Natural killer cell (primary cell): ENCODE results near the gene PDCD10. TPM values are rescaled to one million over a fixed set of nuclear protein-coding genes. Genes with fewer than 3 reads are reported as not detected.

Experiments
- ATAC-seq, 3 donors: fragments of 150-1000 bp in 2 of 3; fragments of 200-7000 bp in 1 of 3; cut with Tn5 transposase; 1 replicate in 1 of 3; 2 replicates in 2 of 3; pipeline ENCODE4 v1.10.0; 2021; ENCODE audit warnings: mild to moderate bottlenecking in 2 of 3, moderate library complexity in 2 of 3
- DNase-seq, 2 donors: peaks; one replicate each; pipeline versions ENCODE4 v3.0.0 to v3.0.0-alpha.2; 2013 to 2021; ENCODE audit warnings: mixed read lengths in 1 of 2
- H3K27ac ChIP-seq: one replicate; pipeline ENCODE4 v1.5.1; 2013; ENCODE audit warnings: mild to moderate bottlenecking, low read length
- H3K27me3 ChIP-seq: one replicate; pipeline ENCODE4 v1.6.1; 2013; ENCODE audit warnings: low read length; ENCODE audit not compliant: control insufficient read depth, insufficient read depth
- H3K36me3 ChIP-seq: one replicate; pipeline ENCODE4 v1.6.1; 2013; ENCODE audit warnings: low read length; ENCODE audit not compliant: control insufficient read depth, insufficient read depth
- H3K4me1 ChIP-seq: one replicate; pipeline ENCODE4 v1.6.1; 2013; ENCODE audit warnings: low read length; ENCODE audit not compliant: control insufficient read depth, insufficient read depth
- H3K4me3 ChIP-seq: one replicate; pipeline ENCODE4 v1.5.1; 2013; ENCODE audit warnings: low read length
- H3K9me3 ChIP-seq: one replicate; pipeline ENCODE4 v1.6.1; 2013; ENCODE audit warnings: low read length; ENCODE audit not compliant: control insufficient read depth, insufficient read depth
- H3K27ac Mint-ChIP-seq, 2 donors: one replicate each; pipeline ENCODE4 v1.8.0; 2022; ENCODE audit warnings: mild to moderate bottlenecking in 2 of 2, mixed read lengths in 2 of 2, moderate library complexity in 1 of 2
- H3K27me3 Mint-ChIP-seq, 2 donors: one replicate each; pipeline ENCODE4 v1.8.0; 2022; ENCODE audit warnings: low read depth in 2 of 2, mixed read lengths in 2 of 2
- H3K36me3 Mint-ChIP-seq: one replicate; pipeline ENCODE4 v1.8.0; 2022; ENCODE audit warnings: mixed read lengths
- H3K4me1 Mint-ChIP-seq, 2 donors: one replicate each; pipeline ENCODE4 v1.8.0; 2022; ENCODE audit warnings: mixed read lengths in 2 of 2
- H3K4me3 Mint-ChIP-seq: one replicate; pipeline ENCODE4 v1.8.0; 2022; ENCODE audit warnings: mild to moderate bottlenecking, moderate library complexity, mixed read lengths
- H3K9me3 Mint-ChIP-seq, 2 donors: one replicate each; pipeline ENCODE4 v1.8.0; 2022; ENCODE audit warnings: mixed read lengths in 2 of 2
- CTCF ChIP-seq: fragments of 200-600 bp; IDR thresholded peaks from one replicate; pipeline ENCODE4 v1.8.0; 2022; ENCODE audit warnings: antibody characterized with exemption
- WGBS: methylation state at CpG from one replicate; pipeline ENCODE4 v1.1.7; 2013; ENCODE audit warnings: missing lambda C conversion rate; ENCODE audit not compliant: insufficient coverage; 5-methylcytosine and 5-hydroxymethylcytosine counted together
- intact Hi-C: fragments of 100-400 bp; cut with micrococcal nuclease; formaldehyde crosslinking; loops from one replicate; pipeline ENCODE4 v1.14.2; 2022
- total RNA-seq, 4 donors: library from RNA; stranded (reverse); fragments of 120-200 nt in 1 of 4; gene quantifications; one replicate each; pipeline versions ENCODE4 v1.2.3 to v1.2.4, GENCODE V29; 2013 to 2022

Gene PDCD10
- total RNA-seq = 10 to 100 TPM; 50.6 to 58.3 (median 50.8) TPM
- total RNA-seq (2013) = 122 TPM

GRCh38 chr3:167734498-167735232, at the start of gene PDCD10:
Gene PDCD10, minus strand, starts transcription at chr3:167734892. Its CDS starts 14,735 bp downstream, at chr3:167720157.
- H3K4me3 ChIP-seq = peak within 1 kb of the TSS; percentile 76
- no peaks in the 10 kb centered on the region for H3K27me3 ChIP-seq
- H3K4me1 ChIP-seq = peaks cover 6% of the 10 kb centered on the region
- no peaks in the 10 kb centered on the region for H3K9me3 Mint-ChIP-seq
- no peaks in the 10 kb centered on the region for H3K27me3 Mint-ChIP-seq
- H3K9me3 ChIP-seq = no peaks in the 10 kb centered on the region
- ATAC-seq (peak; percentile 80 to 94 (median 83)), DNase-seq (peak; percentile 90 to 99)
- no peaks in the 10 kb centered on the region for H3K36me3 ChIP-seq
- no peak for TF ChIP-seq CTCF
- no peak within 1 kb of the TSS for H3K4me3 Mint-ChIP-seq
- WGBS = under 1% methylated on average over 49 of the region's 49 CpGs
- H3K36me3 Mint-ChIP-seq = no peaks in the 10 kb centered on the region
- H3K27ac ChIP-seq = peak within 1 kb of the TSS; percentile 84
- H3K4me1 Mint-ChIP-seq = peaks cover 15 to 24% of the 10 kb centered on the region in 2 donors
- intact Hi-C loops = loop anchor here (5.0 kb wide), 1 partner anchor 352 kb away; the partner anchor contains the start of gene ZBBX
- no peak within 1 kb of the TSS for H3K27ac Mint-ChIP-seq

GRCh38 chr3:167783781-167784180, 49.1 kb upstream of the PDCD10 start:
- Histone ChIP-seq H3K36me3 (no peaks in the 10 kb centered on the region), H3K4me1 (no peaks in the 10 kb centered on the region), H3K4me3 (no peak overlapping the region), H3K9me3 (no peaks in the 10 kb centered on the region), H3K27me3 (no peaks in the 10 kb centered on the region), H3K27ac (no peak overlapping the region)
- DNase-seq = no peak
- Mint-ChIP-seq H3K4me3 (no peak overlapping the region), H3K4me1 (no peaks in the 10 kb centered on the region), H3K36me3 (no peaks in the 10 kb centered on the region), H3K9me3 (no peaks in the 10 kb centered on the region), H3K27ac (no peak overlapping the region), H3K27me3 (peaks cover 0 to 3% of the 10 kb centered on the region in 2 donors)
- no peak for ATAC-seq
- intact Hi-C loops = no loop called here
- 70% methylated on average over 1 of the region's 1 CpG for WGBS
- TF ChIP-seq CTCF = no peak

- Mint-ChIP-seq H3K4me1 (no peaks in the 10 kb centered on the region), H3K4me3 (no peak overlapping the region), H3K36me3 (no peaks in the 10 kb centered on the region), H3K27ac (no peak overlapping the region), H3K9me3 (no peaks in the 10 kb centered on the region), H3K27me3 (peaks cover 0 to 3% of the 10 kb centered on the region in 2 donors)
- intact Hi-C loops = no loop called here
- no peak overlapping the region for H3K27ac ChIP-seq
- H3K4me1 ChIP-seq = no peaks in the 10 kb centered on the region
- no peak for TF ChIP-seq CTCF
- DNase-seq (no peak), ATAC-seq (no peak)
- no peak overlapping the region for H3K4me3 ChIP-seq
- no peaks in the 10 kb centered on the region for H3K9me3 ChIP-seq
- no peaks in the 10 kb centered on the region for H3K36me3 ChIP-seq
- H3K27me3 ChIP-seq = no peaks in the 10 kb centered on the region
- 93% methylated on average over 2 of the region's 2 CpGs for WGBS
Measured at GRCh38 chr3:167780214-167780883, 45.7 kb upstream of the PDCD10 start.
